Mucosa of descending colon (tissue), 3 donors: ENCODE data around the gene SCGN. TPM values are rescaled to one million over a fixed set of nuclear protein-coding genes. Genes with fewer than 3 reads are reported as not detected.

Experiments used
- ATAC-seq: fragments of 200-7000 bp; cut with Tn5 transposase; one replicate; pipeline ENCODE4 v1.9.1; 2020; ENCODE audit warnings: mild to moderate bottlenecking, moderate library complexity
- DNase-seq, 3 donors: peaks; one replicate each; pipeline ENCODE4 v3.0.0-alpha.2; 2020
- H3K36me3 ChIP-seq: fragments of 200-600 bp; one replicate; pipeline ENCODE4 v1.8.0; 2021; ENCODE audit warnings: low read depth, mild to moderate bottlenecking
- H3K4me1 ChIP-seq: fragments of 200-600 bp; one replicate; pipeline ENCODE4 v1.8.0; 2021; ENCODE audit warnings: low read depth, mild to moderate bottlenecking
- H3K4me3 ChIP-seq: fragments of 200-600 bp; one replicate; pipeline ENCODE4 v1.8.0; 2021; ENCODE audit warnings: mild to moderate bottlenecking
- H3K9me3 ChIP-seq: fragments of 200-600 bp; one replicate; pipeline ENCODE4 v1.8.0; 2021; ENCODE audit warnings: mild to moderate bottlenecking
- CTCF ChIP-seq: fragments of 200-600 bp; IDR thresholded peaks from one replicate; pipeline ENCODE4 v1.8.0; 2022; ENCODE audit warnings: antibody characterized with exemption, mild to moderate bottlenecking
- intact Hi-C, 2 donors: fragments of 100-400 bp; cut with DNase I in 1 of 2; cut with micrococcal nuclease in 1 of 2; formaldehyde crosslinking; loops; one replicate each; pipeline versions ENCODE4 v1.11.0 to v1.11.1; 2022; cut with DNase I, micrococcal nuclease
- total RNA-seq, 3 donors: library from RNA; stranded (reverse); fragmentation: NEBNext Ultra II Directional in 2 of 3; extraction: Animal tissue kit (Norgen Biotek cat#: 25700) in 2 of 3; gene quantifications; one replicate each; pipeline versions ENCODE4 v1.2.1 to v1.2.4, GENCODE V29; 2021 to 2023
- donor health status: DM: no; HTN: no; CAD: no; lungs with moderate emphysema.
- donor health status: DM: no; HTN: no; CAD: no.
- donor health status: DM: no; HTN: yes; CAD: no.

SCGN gene
- total RNA-seq, 3 donors from 2014 or later = 6.4 to 18.5 (median 7.4) TPM

- Histone ChIP-seq H3K9me3 (no peaks in the 10 kb centered on the region), H3K4me1 (no peaks in the 10 kb centered on the region), H3K4me3 (no peak overlapping the region), H3K36me3 (no peaks in the 10 kb centered on the region)
- no peak for DNase-seq
- no peak for ATAC-seq
- no peak for TF ChIP-seq CTCF
- intact Hi-C loops = no loop called here
These were observed 31.6 kb upstream of the SCGN start for GRCh38 chr6:25620391-25620790.

- DNase-seq = no peak
- no peak for ATAC-seq
- Histone ChIP-seq H3K9me3 (no peaks in the 10 kb centered on the region), H3K36me3 (no peaks in the 10 kb centered on the region), H3K4me3 (no peak overlapping the region), H3K4me1 (no peaks in the 10 kb centered on the region)
- no peak for TF ChIP-seq CTCF
- intact Hi-C loops = no loop called here
These were observed 28.9 kb upstream of the SCGN start for GRCh38 chr6:25623065-25623464.

GRCh38 chr6:25623879-25624278, 28.1 kb upstream of the SCGN start:
- Histone ChIP-seq H3K9me3 (no peaks in the 10 kb centered on the region), H3K4me1 (no peaks in the 10 kb centered on the region), H3K4me3 (no peak overlapping the region), H3K36me3 (no peaks in the 10 kb centered on the region)
- intact Hi-C loops = no loop called here
- TF ChIP-seq CTCF = no peak
- ATAC-seq (no peak), DNase-seq (no peak)

- H3K36me3 ChIP-seq = no peaks in the 10 kb centered on the region
- H3K9me3 ChIP-seq = no peaks in the 10 kb centered on the region
- intact Hi-C loops = no loop called here
- H3K4me3 ChIP-seq = no peak overlapping the region
- ATAC-seq = no peak
- no peak for DNase-seq
- no peaks in the 10 kb centered on the region for H3K4me1 ChIP-seq
- no peak for TF ChIP-seq CTCF
These were observed 25.0 kb upstream of the SCGN start for GRCh38 chr6:25627001-25627400.

- no peak for TF ChIP-seq CTCF
- no peaks in the 10 kb centered on the region for H3K9me3 ChIP-seq
- ATAC-seq (no peak), DNase-seq (no peak)
- H3K36me3 ChIP-seq = no peaks in the 10 kb centered on the region
- intact Hi-C loops = no loop called here
- no peak overlapping the region for H3K4me3 ChIP-seq
- H3K4me1 ChIP-seq = no peaks in the 10 kb centered on the region
These were observed 23.4 kb upstream of the SCGN start for GRCh38 chr6:25628471-25629197.

- intact Hi-C loops = no loop called here
- ATAC-seq (no peak), DNase-seq (no peak)
- no peaks in the 10 kb centered on the region for H3K36me3 ChIP-seq
- TF ChIP-seq CTCF = no peak
- no peaks in the 10 kb centered on the region for H3K9me3 ChIP-seq
- no peaks in the 10 kb centered on the region for H3K4me1 ChIP-seq
- H3K4me3 ChIP-seq = no peak overlapping the region
These were observed 22.8 kb upstream of the SCGN start for GRCh38 chr6:25629198-25629576.
